NCI-H2227 (cell line): ENCODE measurements around the gene MYBPC1.
A peak's percentile ranks its signal among the peaks of the same experiment; 100 is the strongest.
"Not testable (repeated sequence)": the region's sequence is repeated elsewhere in the genome, so short reads cannot be mapped to it uniquely, and the experiment has no call there.

Experiments used
- DNase-seq: peaks from one replicate; lab custom pipeline; 2025; ENCODE audit not compliant: unreplicated experiment; lab: John Stamatoyannopoulos, UW

The MYBPC1 gene

DNA sequence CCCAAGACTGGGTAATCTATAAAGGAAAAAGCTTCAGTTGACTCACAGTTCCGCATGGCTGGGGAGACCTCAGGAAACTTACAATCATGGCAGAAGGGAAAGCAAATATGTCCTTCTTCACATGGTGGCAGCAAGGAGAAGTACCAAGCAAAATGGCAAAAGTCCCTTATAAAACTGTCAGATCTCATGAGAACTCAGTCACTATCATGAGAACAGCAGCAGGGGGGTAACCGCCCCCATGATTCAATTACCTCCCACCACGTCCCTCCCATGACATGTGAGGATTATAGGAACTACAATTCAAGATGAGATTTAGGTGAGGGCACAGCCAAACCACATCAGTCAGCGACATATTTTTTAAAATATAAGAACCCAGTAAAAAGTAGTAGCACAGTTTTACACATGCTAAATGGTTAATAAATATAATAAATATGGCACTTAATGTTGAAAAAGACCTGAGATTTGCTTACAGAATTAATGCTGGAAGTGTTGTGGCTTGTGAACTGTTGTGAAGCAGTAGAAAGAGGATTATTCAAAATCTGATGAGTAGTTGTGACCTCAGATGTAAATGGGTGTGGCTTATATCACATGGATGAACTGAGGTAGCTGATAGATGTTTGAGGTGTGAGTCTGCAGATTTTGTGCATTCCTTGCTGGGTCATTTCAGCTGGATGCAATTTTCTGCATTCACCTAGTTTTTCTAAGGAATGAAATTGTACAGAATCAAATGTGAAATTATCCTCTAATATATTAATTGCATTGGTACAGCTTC lies 55.8 kb downstream of the MYBPC1 start:
- DNase-seq: no peak

DNA sequence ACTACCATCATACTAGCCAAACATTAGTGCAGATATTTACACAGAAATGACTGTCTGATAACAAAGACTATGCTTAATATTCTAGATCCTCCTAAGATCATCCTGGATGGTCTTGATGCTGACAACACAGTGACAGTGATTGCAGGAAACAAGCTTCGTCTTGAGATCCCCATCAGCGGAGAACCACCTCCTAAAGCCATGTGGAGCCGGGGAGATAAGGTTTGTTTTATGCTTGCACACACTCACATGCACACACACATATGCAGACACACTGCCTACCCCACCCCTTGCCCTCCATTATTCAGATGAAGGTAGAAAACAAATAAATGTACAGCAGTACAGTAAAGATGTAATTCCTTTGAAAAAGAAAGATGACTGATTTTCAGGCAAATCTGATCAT lies 58.3 kb downstream of the MYBPC1 start:
- no peak for DNase-seq

DNA sequence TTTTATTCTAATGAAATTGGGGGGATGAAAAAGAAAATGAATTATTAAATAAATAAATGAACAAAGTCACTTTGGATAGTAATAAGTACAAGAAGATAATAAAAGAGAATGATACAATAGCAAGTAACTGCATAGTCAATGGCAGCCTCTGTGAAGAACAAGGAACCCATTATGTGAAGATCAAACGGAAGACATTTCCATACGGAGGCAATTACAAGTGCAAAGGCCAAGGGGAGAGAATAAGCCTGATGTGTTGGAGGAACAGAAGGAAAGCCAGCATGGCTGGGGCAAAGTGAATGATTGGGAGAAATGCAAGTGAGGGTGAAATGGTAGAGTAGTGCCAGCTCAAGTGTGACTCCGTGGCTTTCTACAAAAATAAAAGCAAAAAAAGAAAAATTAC lies 58.7 kb downstream of the MYBPC1 start:
- no peak for DNase-seq

DNA sequence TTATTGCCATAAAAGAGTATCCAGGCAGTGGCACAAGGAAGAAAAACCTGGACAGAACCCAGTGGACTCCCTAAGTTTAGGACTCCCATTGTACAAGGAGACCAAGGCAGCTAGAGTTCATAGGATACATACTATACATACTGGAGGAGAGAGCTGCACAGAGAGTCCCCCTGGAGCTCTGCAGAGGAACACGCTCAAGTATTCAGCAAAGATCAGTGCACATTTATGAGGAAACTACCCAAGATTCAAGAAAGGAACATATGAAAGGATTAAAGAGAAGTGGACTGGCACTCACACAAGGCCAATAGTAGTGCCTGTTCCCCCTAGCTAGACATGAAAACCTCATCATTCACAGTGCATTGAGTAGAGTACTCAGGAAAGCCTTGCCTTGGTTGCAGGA lies 59.7 kb downstream of the MYBPC1 start:
- DNase-seq: no peak

DNA sequence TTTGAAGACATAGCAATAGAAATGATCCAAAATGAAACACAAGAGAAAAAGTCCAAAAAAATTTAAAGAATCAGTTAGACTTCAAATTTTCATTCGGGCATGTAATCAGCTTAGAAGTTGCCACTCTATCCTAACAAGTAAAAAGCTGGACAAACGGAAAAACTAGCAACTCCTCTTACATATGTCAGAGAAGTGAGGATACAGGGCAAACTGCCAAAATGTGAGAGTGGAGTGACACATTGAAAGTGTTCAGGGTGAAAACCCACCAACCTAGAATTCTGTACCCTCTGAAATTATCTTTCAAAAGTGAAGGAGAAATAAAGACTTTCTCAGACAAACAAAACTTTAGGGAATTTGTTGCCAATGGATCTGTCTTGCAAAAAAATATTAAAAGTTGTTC lies 60.6 kb downstream of the MYBPC1 start:
- DNase-seq: no peak

DNA sequence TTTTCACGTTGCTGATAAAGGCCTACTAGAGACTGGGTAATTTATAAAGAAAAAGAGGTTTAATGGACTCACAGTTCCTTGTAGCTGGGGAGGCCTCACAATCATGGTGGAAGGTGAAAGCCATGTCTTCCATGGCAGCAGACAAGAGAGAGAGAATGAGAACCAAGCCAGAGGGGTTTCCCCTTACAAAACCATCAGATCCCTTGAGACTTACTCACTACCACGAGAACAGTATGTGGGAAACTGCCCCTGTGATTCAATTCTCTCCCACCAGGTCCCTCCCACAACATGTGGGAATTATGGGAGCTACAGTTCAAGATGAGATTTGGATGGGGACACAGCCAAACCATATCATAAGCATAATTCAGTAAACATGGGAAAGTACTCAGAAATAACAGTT lies 65.9 kb downstream of the MYBPC1 start:
- DNase-seq: not testable (repeated sequence)

DNA sequence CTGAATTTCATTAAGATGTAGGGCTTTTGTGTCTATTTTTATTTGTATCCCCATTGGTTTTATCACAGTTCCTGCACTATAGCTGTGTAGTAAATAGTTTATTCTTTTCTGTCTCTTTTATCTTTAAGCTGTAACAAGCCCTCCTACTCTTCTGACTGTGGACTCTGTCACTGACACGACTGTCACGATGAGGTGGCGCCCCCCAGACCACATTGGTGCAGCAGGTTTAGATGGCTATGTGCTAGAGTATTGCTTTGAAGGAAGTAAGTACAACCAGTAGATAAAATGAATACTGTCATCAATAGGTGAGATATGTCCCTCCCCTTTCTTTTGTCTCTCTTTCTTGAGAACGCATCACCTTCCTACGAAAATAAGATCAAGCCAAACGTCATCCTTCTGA lies 68.5 kb downstream of the MYBPC1 start:
- no peak for DNase-seq

DNA sequence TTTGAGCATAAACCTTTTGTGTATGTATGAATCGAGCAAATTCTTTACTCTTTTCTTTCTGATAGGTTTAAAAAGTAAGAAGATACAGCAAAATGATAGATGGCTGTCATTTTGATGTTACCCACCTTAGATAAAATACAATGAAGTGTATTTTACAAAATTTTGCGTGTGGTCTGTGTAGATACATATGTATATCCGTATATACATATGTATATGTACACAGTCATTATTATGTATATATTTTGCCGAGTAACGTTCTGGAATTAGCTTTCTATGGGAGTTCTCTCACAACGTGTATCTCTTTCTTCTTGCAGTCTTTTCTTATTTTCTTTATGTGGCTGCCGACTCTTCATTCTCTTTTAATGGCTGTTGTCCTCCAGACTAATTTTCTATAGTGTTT lies 70.2 kb downstream of the MYBPC1 start:
- no peak for DNase-seq

DNA sequence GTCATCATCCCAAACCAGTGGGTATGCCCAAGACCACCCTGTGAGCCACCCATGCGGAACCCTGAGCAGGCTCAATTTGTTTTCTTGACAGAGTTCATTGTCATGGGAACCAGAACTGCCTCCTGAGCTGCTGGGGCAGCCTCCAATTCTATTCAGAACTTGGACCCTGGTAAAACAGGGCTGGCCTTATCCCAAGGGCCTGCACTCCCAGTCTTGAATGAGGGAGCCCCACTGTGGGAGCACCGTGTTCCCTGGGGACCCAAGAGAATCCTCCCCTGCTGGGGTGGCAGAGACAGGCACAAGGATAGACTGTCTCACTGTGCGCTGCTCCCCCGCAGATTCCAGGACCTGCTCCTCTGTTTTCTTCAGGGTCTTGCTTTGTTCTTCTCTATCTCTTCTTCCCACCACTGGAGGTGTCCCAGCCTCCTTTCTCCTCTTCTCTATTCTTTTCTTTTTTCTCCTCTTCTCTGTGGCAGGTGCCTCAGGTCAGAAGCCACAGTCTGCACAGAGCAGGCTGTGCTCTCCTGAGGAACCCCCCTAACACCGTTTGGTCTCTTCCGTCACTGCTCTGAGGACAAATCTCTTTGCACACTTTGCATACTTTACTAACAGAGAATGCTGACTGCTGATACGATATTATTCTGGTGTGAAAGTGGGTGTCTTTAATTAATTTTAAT lies 71.4 kb downstream of the MYBPC1 start:
- DNase-seq: no peak

DNA sequence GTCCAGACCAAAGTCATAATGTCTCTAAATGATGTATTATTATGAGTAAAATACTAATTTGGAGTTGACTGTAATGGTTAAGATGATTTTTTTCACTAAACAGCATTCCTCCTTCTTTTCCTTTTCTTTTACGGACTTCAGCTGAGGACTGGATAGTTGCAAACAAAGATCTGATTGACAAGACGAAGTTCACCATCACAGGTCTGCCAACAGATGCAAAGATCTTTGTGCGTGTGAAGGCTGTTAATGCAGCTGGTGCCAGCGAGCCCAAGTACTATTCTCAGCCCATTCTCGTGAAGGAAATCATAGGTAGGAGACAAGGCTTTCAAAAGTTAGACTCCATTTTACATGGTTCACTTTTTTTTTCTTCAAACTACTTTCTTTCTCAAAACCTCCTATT lies 72.8 kb downstream of the MYBPC1 start:
- DNase-seq: no peak

DNA sequence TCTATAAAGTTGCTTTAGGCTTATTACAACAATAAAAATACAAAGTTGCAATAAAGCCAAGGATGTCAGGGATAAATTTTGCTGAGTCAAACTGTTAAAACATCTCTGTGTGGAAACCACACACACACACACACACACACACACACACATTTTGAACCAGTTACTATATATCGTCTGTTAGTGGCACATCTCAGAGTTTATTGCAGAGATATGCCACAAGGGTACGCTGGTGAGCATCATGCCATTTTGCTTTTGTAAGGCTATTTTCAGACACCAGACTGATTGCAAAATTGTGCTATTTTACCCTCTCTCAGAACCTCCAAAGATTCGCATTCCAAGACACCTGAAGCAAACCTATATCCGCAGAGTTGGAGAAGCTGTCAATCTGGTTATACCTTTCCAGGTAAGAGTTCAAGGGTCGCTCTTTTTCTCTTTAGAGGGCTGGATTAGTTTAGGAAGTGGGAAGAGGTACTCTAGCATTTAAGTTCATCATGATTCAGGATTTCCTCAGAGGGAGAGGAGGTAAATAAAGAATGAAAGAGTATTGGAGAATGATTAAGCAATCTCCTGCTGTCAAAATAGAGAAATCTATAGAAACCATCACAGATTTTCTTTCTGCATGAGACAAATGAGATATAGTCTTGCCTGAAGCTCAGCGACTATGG lies 75.4 kb downstream of the MYBPC1 start:
- peak; percentile 20 for DNase-seq

DNA sequence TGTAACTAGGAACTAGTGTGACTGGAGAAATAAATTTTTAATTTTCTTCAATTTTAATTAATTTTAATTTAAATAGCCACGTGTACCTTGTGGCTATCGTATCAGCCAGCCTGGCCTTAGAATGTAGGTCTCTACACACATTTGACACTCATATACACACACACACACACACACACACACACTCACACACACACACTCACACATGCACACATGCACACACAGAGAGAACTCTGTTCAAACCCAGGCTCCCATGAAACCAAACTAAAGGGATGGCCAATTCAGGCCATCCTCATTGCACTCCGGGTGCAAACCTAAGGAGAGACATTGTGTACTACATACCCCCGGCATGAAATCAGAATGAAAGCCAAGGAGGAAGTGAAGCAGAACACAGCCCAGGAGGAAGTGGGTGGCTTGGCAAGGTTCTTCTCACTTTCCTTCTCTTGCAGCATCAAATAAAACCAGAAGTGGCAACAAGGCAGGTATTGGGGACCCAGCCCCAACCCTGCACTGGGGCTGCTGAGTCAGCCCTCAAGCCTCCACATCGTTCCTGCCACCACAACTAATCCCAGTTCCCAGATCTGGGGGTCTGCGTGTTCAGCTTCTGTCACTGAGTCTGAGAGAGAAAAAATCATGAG lies 76.5 kb downstream of the MYBPC1 start:
- DNase-seq: no peak

DNA sequence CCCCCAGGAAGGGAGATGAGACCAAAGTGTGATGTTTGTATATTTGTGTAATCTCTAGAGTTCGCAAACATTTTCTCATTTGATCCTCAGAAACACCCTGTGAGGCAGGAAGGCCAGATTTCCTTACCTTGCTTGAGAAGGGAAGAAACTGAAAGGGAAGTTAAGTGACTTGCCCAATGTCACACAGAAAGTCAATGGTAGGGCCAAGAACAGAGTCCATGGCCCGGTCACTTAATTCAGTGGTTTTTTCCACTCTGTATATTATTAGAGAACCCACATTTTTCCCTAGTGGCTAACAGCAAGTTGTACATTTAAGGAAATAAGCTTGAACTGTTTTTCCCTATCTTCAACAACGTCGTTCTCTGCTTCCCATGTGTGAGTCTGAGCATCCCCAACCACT lies 77.1 kb downstream of the MYBPC1 start:
- DNase-seq: no peak

DNA sequence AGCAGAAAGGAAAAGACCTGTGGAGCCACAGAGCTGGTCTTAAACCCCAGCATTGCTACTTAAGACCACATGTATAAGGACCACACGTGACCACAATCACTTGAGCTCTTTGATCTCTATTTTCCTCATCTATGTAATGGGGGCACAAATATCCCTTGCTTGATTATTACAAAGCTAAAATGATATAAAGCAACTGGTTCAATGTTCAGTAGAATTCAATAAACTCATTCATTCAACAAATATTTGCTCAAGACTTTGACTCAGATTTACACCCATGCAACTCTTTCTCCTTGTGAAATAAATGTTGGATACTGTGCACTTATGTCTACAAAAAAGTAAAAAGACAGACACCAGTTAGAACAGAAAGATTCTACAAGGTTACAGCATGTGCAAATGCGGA lies 80.8 kb downstream of the MYBPC1 start:
- no peak for DNase-seq

DNA sequence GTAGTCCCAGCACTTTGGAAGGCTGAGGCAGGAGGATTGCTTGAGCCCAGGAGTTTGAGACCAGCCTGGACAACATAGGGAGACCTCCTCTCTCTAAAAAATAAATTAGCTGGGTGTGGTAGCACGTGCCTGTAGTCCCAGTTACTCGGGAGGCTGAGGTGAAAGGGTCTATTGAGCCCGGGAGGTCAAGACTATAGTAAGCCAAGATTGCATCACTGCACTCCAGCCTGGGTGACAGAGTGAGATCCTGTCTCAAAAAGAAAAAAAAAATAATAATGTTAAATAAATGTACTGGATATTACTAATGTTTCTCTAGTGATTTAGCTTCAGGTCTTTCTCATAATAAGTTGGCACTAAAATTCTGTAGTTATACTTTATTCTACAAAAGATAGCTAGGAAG lies 81.7 kb downstream of the MYBPC1 start:
- DNase-seq: not testable (repeated sequence)

DNA sequence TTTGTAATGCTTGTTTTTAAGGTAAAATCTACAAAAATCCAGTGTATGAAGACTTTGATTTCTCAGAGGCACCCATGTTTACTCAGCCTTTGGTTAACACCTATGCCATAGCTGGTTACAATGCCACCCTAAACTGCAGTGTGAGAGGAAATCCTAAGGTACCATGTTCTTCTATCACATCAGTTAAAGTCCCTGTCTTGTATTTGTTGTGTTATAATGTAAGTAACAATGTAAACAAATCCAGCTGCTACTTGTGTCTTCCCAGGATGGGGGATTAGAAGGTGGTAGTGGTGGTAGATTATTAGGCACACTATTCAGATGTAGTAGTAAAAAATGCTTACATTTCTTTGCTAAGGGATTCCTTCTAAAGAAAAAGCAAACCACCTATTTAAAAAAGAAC lies 83.3 kb downstream of the MYBPC1 start:
- no peak for DNase-seq

DNA sequence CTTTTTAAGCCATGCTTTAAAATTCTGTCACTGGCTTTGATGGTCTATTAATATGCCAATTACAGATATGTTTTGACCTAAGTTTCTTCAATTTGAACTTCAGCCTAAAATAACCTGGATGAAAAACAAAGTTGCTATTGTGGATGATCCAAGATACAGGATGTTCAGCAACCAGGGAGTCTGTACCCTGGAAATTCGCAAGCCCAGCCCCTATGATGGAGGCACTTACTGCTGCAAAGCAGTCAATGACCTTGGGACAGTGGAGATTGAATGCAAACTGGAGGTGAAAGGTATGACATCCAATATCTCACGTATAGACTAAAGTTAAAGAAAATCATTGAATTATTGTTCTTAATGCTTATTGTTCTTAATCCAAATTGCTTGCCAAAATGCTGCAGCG lies 85.5 kb downstream of the MYBPC1 start:
- DNase-seq: no peak

DNA sequence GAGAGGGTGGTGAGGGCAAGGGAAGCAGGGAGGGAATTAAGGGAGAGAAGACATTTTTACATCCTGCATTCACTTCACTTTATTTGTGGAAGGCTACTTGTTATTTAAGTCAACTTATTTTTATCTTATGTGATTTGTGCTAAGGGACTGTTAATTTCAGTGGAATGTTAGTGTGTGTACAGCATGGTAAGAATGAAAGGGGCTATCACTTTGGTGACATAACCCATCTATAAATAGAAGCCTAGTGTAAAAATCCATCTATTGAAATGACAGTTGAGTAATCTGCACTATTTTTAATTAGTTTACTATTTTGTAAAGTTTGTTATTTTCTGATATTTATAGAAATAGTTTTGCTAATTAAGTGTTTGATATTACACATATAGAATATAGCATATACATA lies 85.9 kb downstream of the MYBPC1 start:
- no peak for DNase-seq

DNA sequence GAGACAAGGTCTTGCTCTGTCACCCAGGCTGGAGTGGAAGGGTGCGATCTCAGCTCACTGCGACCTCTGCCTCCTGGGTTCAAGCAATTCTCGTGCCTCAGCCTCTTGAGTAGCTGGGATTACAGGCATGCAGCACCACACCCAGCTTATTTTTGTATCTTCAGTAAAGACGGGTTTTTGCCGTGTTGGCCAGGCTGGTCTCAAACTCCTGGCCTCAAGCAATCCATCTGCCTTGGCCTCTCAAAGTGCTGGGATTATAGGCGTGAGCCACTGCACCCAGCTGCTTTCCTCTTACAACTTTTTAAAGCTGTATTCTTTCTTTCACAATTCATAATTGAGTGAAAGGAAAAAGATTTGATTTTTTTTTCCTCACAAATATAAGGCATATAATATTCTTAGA lies 86.9 kb downstream of the MYBPC1 start:
- DNase-seq: not testable (repeated sequence)

DNA sequence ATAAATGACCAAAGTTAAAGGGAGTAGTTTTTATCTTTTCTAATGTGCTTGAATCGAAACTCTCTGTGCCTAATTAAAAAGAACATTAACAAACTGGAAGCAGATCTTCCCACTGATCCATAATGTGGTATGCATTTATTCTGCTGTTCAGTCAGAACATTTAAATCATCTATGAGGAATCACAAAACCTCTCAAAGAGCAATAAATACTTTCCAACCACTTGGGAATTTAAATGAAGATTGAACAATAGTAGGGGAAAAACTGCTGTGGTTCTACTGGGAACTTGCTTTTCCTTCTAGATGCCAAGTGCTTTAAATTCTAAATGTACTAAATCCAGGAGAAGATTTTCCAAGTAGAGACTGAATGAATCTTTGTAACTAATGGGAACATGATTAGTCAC lies 90.3 kb downstream of the MYBPC1 start:
- no peak for DNase-seq

DNA sequence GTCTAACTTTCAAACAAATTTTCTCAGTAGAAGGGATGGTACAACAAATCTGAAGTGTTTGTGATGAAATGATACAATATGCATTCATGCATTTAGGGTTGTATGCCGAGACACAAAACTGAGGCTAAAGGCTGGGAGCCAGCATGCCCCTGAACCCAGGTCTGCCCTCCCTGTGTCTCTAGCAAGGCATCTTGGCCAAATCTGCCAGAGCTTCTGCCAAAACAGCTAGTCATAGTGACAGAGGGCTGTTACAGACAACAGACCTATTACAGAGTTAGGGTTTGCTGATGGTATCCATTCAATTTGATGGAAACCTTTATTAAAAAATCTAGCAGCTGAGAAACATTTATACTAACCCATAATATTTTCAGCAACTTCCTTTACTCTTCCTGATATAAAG lies 91.4 kb downstream of the MYBPC1 start:
- DNase-seq: no peak

DNA sequence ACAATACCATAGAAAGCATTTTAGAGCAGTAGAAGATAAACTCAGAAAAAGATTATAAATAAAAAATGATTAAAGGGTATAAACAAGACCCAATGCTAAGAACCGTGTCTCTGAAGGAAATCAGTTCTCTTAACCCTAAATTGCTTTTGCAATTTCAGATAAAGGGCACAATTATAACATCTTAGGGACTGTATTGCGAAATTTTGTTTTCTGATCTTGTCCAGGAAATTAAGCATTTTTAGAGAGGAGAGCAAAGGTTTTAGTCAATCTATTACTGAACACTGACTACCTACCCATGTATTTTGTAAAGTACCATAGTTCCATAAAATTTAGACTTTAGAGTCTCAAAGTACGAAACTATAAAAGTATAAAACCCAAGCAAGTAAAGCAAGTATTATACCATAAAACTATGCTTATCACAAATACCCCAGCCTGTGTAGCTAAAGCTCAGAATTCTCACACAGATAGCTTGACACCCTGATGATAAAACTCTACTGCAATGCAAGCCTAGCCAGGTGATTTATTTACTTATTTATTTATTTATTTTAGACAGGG lies 95.8 kb downstream of the MYBPC1 start:
- no peak for DNase-seq
